Activated gamma-delta T cell (primary cell): ENCODE measurements around the gene FAXC.

Experiments used
- DNase-seq: peaks from one replicate; lab custom pipeline; 2025; lab: John Stamatoyannopoulos, UW
- total RNA-seq, 2 donors: gene quantifications; one replicate each; lab custom pipeline; 2026; lab: John Stamatoyannopoulos, UW

The FAXC gene
- 0.05 to 0.17 reads per million in 2 donors for total RNA-seq

- no peak for DNase-seq
Observed at GRCh38 chr6:99349171-99350141, at the start of gene FAXC. FAXC (minus strand) TSS chr6:99349674; CDS start chr6:99349372, 302 bp downstream.

- no peak for DNase-seq
Observed at GRCh38 chr6:99397287-99397686, 47.8 kb upstream of the FAXC start.

GRCh38 chr6:99393698-99394531 is 44.4 kb upstream of the FAXC start, which contains the start of gene COQ3:
COQ3 (minus strand) TSS chr6:99394195; CDS start chr6:99394179, 16 bp downstream.
- DNase-seq, result peak; percentile 47

- DNase-seq, result no peak
Observed at GRCh38 chr6:99393366-99393697, 43.9 kb upstream of the FAXC start.

GRCh38 chr6:99390896-99391295 is 41.4 kb upstream of the FAXC start:
- no peak for DNase-seq

GRCh38 chr6:99384507-99384906 is 35.0 kb upstream of the FAXC start:
- DNase-seq, result no peak

DNA sequence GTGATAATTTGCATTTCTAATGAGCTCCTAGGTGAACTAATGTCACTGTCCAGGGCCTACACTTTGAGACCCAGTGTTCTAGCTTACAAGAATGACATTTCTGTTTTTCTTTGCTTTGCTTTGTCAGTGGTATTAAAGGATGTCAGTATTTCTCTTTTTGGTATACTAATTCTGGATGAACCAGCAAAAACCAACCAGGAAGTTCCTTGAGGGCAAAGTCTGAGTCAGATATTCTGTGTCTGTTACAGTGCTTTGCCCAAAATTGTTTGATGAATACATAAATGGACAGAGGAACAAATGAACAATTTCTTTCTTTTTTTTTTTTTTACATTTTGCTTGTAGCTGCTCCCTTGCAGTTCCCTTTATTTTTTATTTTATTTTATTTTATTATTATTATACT is 29.2 kb upstream of the FAXC start:
- DNase-seq, result no peak

DNA sequence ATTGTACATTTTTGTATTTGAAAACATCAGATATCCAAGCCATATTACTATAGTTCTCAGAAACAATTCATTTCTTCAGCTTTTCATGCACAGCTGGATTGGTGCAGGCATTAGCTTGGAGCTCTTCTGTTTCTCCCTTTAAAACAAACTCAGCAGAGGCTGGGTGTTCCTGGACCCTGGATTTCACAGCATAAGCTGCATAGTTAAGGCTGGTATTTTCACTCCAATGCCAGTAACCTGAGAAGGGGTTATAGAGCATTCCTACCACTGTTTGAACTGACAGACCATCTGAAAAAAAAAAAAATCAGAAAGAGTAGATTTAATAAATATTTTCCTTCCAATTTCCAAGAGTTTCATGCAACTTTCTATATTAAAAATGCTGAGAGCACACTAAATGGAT is 20.1 kb upstream of the FAXC start:
- no peak for DNase-seq

DNA sequence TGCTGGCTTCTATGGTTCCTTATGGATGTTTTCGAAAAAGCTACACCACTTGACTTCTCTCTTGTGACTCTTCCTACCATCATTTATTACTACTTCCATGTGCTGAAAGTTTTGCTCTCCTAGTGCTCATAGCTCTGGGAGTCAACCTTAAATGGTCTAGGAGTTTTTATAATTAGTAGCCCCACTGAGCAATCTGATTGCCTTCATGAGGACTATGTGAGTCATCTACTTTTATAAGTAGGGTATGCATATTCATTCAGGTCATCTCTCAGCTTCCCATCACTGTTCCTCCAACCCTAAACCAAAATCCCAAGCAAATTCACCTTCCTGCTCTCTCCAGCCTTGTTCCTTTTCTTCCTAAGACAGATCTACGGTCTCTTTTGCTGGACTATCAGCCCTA is 17.4 kb upstream of the FAXC start:
- DNase-seq, result no peak

DNA sequence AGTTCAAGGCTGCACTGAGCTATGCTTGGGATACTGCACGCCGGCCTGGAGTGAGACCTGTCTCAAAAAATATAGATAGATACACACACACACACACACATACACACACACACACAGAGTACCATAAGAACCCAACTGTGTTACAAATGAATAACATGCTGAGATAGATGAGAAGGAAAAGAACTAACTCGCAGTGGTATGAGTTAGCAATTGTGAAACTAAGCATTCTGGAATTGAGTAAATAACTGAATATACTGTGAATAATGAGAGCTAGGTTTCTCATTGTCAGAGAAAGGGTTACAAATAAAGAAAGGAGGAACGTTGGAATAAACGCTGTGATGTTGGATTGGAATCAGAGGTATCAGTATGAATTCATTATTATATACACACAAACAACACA is 14.6 kb upstream of the FAXC start:
- no peak for DNase-seq

- DNase-seq, result no peak
Observed at GRCh38 chr6:99362678-99363268, 13.3 kb upstream of the FAXC start.

- DNase-seq, result no peak
Observed at GRCh38 chr6:99359800-99360199, 10.3 kb upstream of the FAXC start.

- DNase-seq, result no peak
Observed at GRCh38 chr6:99356641-99357040, 7.2 kb upstream of the FAXC start.

DNA sequence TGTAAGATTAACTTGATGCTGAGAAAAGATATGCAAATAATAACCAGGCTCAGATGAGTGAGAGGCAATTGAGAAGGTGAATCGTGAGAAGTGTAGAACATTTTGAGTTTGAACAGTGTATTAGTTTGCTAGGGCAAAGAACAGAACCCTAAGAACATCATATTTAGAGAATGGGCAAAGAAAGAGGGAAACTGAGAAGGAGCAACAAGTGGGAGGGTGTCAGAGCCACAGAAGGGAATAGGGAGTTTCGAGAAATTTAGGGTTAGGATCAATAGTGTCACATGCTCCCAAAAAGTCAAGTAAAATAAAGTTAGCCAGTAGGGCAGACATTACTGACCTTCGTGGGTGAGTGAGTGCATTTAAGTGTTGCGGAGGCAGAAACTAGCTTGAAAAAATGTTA is 5.5 kb upstream of the FAXC start:
- DNase-seq, result no peak

GRCh38 chr6:99353126-99353525 is 3.7 kb upstream of the FAXC start:
- no peak for DNase-seq

- DNase-seq, result no peak
Observed at GRCh38 chr6:99350573-99350972, 1.1 kb upstream of the FAXC start.

DNA sequence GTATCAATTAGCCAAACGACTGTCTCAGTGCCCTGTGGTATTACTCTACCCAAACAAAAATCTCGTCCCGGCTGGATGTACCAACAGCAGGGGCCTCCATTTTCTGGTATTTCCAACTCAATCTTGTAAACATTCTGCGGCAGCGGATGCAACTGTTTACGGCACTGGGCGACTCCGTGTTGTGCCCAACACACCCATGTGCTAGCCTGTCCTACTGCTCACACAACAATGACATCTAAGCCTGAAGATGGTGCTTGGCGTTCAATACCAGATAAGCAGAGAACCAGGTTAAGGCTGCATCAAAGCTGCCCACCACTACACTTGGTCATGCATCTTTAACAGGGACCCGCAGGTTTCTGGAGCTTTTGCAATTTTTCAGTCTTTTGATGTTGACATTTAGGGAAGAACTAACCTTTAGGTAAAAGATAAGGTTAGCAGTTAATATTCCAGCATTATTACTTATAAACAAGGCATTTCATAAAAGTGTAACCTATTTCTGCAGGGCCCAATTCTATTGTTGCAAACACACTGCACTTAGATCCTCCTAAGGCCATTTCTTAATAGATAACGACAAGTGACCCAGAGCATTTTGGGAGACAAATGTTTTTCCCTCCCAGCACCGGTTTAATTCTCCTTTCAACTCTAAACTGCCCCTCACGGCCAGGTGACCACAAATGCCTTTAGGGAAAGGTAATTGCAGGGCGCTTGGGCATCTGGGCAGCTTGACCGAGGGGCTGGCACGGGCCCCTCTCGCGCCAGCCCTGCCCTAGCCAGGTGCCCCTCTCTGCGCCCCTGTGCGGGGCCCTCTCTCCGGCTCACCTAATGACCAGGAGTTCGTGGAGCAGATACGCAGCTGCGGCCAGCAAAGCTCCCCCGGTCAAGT is 945 bp downstream of the FAXC start:
- DNase-seq, result no peak

DNA sequence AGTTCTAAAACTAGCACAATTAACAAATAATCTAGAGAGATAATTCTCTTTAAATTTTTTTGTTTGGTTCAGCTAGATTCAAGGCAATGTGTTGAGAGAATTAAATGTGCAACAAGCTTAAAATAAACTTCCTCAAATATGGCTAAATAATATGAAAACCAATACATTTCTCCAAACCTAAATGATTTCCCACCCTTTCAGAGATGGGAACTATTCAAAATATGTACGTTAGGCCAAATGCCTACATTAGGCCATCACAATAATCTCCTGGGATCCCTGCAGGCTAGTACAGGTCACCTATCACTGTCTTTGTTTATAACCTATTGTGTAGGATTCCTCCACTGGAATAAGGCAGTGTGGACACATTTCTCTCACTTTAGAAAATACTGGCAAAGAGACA is 1.7 kb downstream of the FAXC start:
- no peak for DNase-seq

- DNase-seq, result no peak
Observed at GRCh38 chr6:99346595-99346994, 2.9 kb downstream of the FAXC start.

GRCh38 chr6:99345164-99345563 is 4.3 kb downstream of the FAXC start:
- no peak for DNase-seq

DNA sequence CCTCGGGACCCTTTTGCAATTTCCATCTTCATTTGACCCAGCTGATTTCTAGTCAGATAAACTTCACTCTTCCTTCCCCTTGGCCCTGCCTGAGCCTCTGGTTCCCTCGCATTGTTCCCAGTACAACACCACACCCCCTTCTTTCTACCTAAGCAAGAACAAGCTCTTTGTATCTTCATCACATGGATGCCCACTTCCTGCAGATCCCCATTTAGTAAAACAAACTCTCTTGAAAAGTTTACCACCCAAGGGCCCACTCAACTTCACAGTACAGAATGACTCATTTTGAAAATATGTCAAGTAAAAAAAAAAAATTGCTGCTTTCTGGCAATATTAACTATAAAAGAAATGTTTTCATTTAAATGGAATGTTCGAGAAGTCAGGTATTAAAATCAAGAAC is 5.2 kb downstream of the FAXC start:
- no peak for DNase-seq
